Measurements from ENCODE around the gene BCL11A. TPM values are rescaled to one million over a fixed set of nuclear protein-coding genes. Genes with fewer than 3 reads are reported as not detected.

Gene BCL11A
- total and polyA plus RNA-seq, 2 experiments from 2014 or later, result 57.5 to 77.6 TPM

DNA sequence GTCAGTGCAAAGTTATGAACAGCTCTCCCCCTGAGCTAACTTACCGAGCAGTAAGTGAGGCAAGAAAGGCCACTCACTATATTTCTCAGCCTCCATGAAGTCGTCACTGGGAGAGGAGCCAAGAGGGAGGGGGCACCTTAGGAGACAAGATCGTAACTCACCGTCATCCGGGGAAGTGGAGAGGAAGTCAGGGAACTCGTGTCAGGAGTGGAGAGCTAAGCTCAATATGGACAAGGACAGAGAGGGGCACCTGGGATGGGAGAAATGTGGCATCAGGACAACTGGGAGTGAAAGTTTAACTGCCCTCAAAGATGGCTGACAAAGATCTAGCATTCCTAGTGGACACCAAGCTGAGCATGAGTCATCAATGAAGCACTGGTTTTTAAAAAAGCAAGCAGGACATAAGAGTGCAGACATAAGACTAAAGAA lies 37.1 kb downstream of the BCL11A start:
- no peaks in the 10 kb centered on the region for H3K27me3 ChIP-seq (ENCODE audit: insufficient read depth)
- no peak overlapping the region; the same call in 2 of the 3 replicates for H3K4me3 Mint-ChIP-seq
- no peak overlapping the region for H3K4me3 ChIP-seq
- H3K4me1 ChIP-seq (ENCODE audit: insufficient read depth), result peaks cover 97% of the 10 kb centered on the region
- H3K27me3 Mint-ChIP-seq (ENCODE audit: insufficient read depth, low read depth, poor library complexity), result peaks cover 19% of the 10 kb centered on the region
- no peaks in the 10 kb centered on the region; the same call in 1 of the 2 replicates for H3F3A ChIP-seq (replicated peaks; ENCODE audit: low read depth)
- ATAC-seq (no peak), DNase-seq (ENCODE audit: low spot score) (no peak)
- H3K27ac Mint-ChIP-seq, result peak overlapping the region; percentile 37
- H3K79me2 ChIP-seq (replicated peaks; ENCODE audit: insufficient read depth), result peaks cover 99% of the 10 kb centered on the region
- no peak overlapping the region for H2AFZ ChIP-seq
- H3K27ac ChIP-seq (ENCODE audit: low read depth), result no peak overlapping the region; the same call in 1 of the 2 replicates
- peaks cover 39% of the 10 kb centered on the region for H4K20me1 ChIP-seq (replicated peaks; ENCODE audit: insufficient read depth)
- H3K36me3 Mint-ChIP-seq (ENCODE audit: low read depth), result peaks cover 37% of the 10 kb centered on the region
- no peaks in the 10 kb centered on the region for H3K9me3 Mint-ChIP-seq
- 0 out of 2 replicates have a peak, but pooled peaks cover 3% of the 10 kb centered on the region for H3K9me2 ChIP-seq (ENCODE audit: insufficient read depth)
- H3K4me1 Mint-ChIP-seq, result peaks cover 80% of the 10 kb centered on the region
- H3K4me2 ChIP-seq, result no peak overlapping the region; the same call in none of the 2 replicates
- H3K36me3 ChIP-seq (ENCODE audit: insufficient read depth), result no peaks in the 10 kb centered on the region
- TF ChIP-seq POLR2AphosphoS5 (IDR thresholded peaks at IDR 0.05; ENCODE audit: low read depth) (no peak), EZH2phosphoT487 (IDR thresholded peaks at IDR 0.05; ENCODE audit: unreplicated experiment) (no peak)

DNA sequence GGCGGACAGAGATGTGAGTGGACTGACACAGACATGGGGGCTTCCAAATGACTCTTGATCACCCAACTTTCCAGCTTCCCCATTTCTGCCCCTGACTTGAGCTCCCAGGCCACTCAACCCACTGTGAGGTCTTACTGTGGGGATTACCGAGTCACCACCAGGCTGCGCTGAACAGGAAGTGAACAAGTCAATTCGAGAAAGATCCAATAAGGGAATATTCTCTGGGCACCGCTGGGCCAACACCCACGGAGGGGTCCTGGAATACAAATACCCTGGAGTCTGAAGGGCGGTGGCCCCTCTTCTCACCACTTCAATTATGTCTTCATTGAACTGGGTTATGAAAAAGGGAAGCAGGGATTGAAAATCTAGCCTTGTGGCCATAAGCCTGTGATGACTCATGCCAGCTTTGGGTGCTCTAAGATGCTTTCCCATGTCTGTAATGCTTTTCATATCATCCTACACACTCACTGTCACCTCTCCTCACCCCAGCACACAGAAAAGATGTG lies 37.7 kb downstream of the BCL11A start:
- Mint-ChIP-seq H3K27ac (peak overlapping the region; percentile 37; the same call in 1 of the 2 replicates), H3K4me1 (peaks cover 80% of the 10 kb centered on the region), H3K27me3 (ENCODE audit: insufficient read depth, low read depth, poor library complexity) (peaks cover 19% of the 10 kb centered on the region), H3K4me3 (peak overlapping the region; percentile 26; the same call in 1 of the 3 replicates), H3K36me3 (ENCODE audit: low read depth) (peaks cover 37% of the 10 kb centered on the region), H3K9me3 (no peaks in the 10 kb centered on the region)
- H3K79me2 ChIP-seq (replicated peaks; ENCODE audit: insufficient read depth), result peaks cover 99% of the 10 kb centered on the region
- 0 out of 2 replicates have a peak, but pooled peaks cover 3% of the 10 kb centered on the region for H3K9me2 ChIP-seq (ENCODE audit: insufficient read depth)
- no peak overlapping the region for H2AFZ ChIP-seq
- H3F3A ChIP-seq (replicated peaks; ENCODE audit: low read depth), result no peaks in the 10 kb centered on the region; the same call in 1 of the 2 replicates
- H3K27ac ChIP-seq (ENCODE audit: low read depth), result peak overlapping the region; percentile 68; the same call in 1 of the 2 replicates
- TF ChIP-seq, protein P1, sequence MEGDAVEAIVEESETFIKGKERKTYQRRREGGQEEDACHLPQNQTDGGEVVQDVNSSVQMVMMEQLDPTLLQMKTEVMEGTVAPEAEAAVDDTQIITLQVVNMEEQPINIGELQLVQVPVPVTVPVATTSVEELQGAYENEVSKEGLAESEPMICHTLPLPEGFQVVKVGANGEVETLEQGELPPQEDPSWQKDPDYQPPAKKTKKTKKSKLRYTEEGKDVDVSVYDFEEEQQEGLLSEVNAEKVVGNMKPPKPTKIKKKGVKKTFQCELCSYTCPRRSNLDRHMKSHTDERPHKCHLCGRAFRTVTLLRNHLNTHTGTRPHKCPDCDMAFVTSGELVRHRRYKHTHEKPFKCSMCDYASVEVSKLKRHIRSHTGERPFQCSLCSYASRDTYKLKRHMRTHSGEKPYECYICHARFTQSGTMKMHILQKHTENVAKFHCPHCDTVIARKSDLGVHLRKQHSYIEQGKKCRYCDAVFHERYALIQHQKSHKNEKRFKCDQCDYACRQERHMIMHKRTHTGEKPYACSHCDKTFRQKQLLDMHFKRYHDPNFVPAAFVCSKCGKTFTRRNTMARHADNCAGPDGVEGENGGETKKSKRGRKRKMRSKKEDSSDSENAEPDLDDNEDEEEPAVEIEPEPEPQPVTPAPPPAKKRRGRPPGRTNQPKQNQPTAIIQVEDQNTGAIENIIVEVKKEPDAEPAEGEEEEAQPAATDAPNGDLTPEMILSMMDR (conservative IDR thresholded peaks at IDR 0.05; ENCODE audit: low read depth in 2 of 2), result 0 out of 4 replicates have a peak, but pooled peaks of 1 of the 2 experiments have one; percentile 12
- TF ChIP-seq JUNB (IDR thresholded peaks at IDR 0.05; ENCODE audit: unreplicated experiment), result no peak
- TF ChIP-seq, protein P2, sequence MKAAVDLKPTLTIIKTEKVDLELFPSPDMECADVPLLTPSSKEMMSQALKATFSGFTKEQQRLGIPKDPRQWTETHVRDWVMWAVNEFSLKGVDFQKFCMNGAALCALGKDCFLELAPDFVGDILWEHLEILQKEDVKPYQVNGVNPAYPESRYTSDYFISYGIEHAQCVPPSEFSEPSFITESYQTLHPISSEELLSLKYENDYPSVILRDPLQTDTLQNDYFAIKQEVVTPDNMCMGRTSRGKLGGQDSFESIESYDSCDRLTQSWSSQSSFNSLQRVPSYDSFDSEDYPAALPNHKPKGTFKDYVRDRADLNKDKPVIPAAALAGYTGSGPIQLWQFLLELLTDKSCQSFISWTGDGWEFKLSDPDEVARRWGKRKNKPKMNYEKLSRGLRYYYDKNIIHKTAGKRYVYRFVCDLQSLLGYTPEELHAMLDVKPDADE (IDR thresholded peaks at IDR 0.05), result no peak
- no peaks in the 10 kb centered on the region for H3K27me3 ChIP-seq (ENCODE audit: insufficient read depth)
- H3K36me3 ChIP-seq (ENCODE audit: insufficient read depth), result no peaks in the 10 kb centered on the region
- H3K4me1 ChIP-seq (ENCODE audit: insufficient read depth), result peaks cover 98% of the 10 kb centered on the region
- peak overlapping the region; percentile 68; the same call in 1 of the 2 replicates for H3K4me2 ChIP-seq
- DNase-seq (ENCODE audit: low spot score) (no peak), ATAC-seq (no peak)
- no peak overlapping the region for H3K4me3 ChIP-seq
- H4K20me1 ChIP-seq (replicated peaks; ENCODE audit: insufficient read depth), result peaks cover 45% of the 10 kb centered on the region

DNA sequence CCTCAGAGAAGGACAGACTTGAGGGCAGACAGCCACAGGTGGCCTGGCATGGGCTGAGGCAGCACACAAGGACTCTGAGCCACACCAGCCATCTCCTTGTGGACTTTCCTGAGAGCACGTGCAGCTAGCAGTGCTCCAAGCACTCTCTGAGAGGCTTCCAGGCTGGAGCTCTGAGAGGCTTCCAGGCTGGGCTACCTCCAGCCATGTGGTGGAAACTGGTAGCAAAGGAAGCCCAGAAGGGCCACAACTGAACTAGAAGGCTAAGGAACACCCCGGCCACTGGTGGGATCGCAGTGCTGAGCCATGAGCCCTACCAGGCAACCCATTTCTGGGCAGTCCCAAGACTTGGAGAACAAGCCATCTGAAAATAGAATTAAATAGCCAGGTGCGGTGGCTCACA lies 39.5 kb downstream of the BCL11A start:
- Mint-ChIP-seq H3K27me3 (ENCODE audit: insufficient read depth, low read depth, poor library complexity) (peaks cover 23% of the 10 kb centered on the region), H3K4me1 (peaks cover 85% of the 10 kb centered on the region), H3K9me3 (no peaks in the 10 kb centered on the region), H3K36me3 (ENCODE audit: low read depth) (peaks cover 44% of the 10 kb centered on the region), H3K4me3 (no peak overlapping the region), H3K27ac (no peak overlapping the region)
- no peak overlapping the region for H3K4me3 ChIP-seq
- no peaks in the 10 kb centered on the region; the same call in 1 of the 2 replicates for H3F3A ChIP-seq (replicated peaks; ENCODE audit: low read depth)
- H2AFZ ChIP-seq, result no peak overlapping the region
- H3K27me3 ChIP-seq (ENCODE audit: insufficient read depth), result no peaks in the 10 kb centered on the region
- H4K20me1 ChIP-seq (replicated peaks; ENCODE audit: insufficient read depth), result peaks cover 55% of the 10 kb centered on the region
- peaks cover 99% of the 10 kb centered on the region for H3K4me1 ChIP-seq (ENCODE audit: insufficient read depth)
- H3K27ac ChIP-seq (ENCODE audit: low read depth), result no peak overlapping the region
- TF ChIP-seq STAT1 (IDR thresholded peaks at IDR 0.05; ENCODE audit: unreplicated experiment), result no peak
- TF ChIP-seq NANOG (IDR thresholded peaks at IDR 0.05; ENCODE audit: borderline replicate concordance), result no peak
- ATAC-seq (no peak), DNase-seq (ENCODE audit: low spot score) (no peak)
- no peak overlapping the region for H3K4me2 ChIP-seq
- no peaks in the 10 kb centered on the region for H3K36me3 ChIP-seq (ENCODE audit: insufficient read depth)
- H3K9me2 ChIP-seq (ENCODE audit: insufficient read depth), result 0 out of 2 replicates have a peak, but pooled peaks cover 3% of the 10 kb centered on the region
- H3K79me2 ChIP-seq (replicated peaks; ENCODE audit: insufficient read depth), result peaks cover 100% of the 10 kb centered on the region

All from GM23338 (cell line).